Measurements from ENCODE around the gene RASD1.

The RASD1 gene

GRCh38 chr17:17445925-17446665 is 50.1 kb downstream of the RASD1 start:
- DNase-seq (ENCODE audit: extremely low read depth in 1 of 2, low read depth in 1 of 2): no peak

- no peak for DNase-seq (ENCODE audit: extremely low read depth in 1 of 2, low read depth in 1 of 2)
Observed at GRCh38 chr17:17445296-17445924, 50.8 kb downstream of the RASD1 start.

All from activated CD8-positive, alpha-beta memory T cell treated with anti-CD3 and anti-CD28 coated beads for 1 hour (primary cell).